ENCODE results near the gene OGFOD3. TPM values are rescaled to one million over a fixed set of nuclear protein-coding genes. Genes with fewer than 3 reads are reported as not detected.

The OGFOD3 gene
- total RNA-seq, 4 donors from 2014 or later = 7.9 to 27.5 (median 25.9) TPM

GRCh38 chr17:82447876-82448275, 29.5 kb upstream of the OGFOD3 start:
- in situ Hi-C loops (cut with MboI; ENCODE audit: low pct_ligation_motif_present in 1 of 4, low pct_unique_long_range_greater_than_20kb in 1 of 4, low sequenced_read_pairs in 3 of 4) (no loop called here), intact Hi-C loops (cut with DNase I; ENCODE audit: low total_unique reads) (no loop called here)
- WGBS, 2 donors (ENCODE audit: low coverage in 1 of 2) = 77 to 84% methylated on average over 7 to 11 of the region's 11 CpGs
- Histone ChIP-seq H3K4me3 (no peak overlapping the region), H3K4me1 (peaks cover 8 to 28% (median 14%) of the 10 kb centered on the region in 4 donors), H3K27me3 (no peaks in the 10 kb centered on the region), H3K27ac (no peak overlapping the region), H3K36me3 (no peaks in the 10 kb centered on the region), H3K9me3 (no peaks in the 10 kb centered on the region)
- no peak for DNase-seq
- TF ChIP-seq POLR2A (IDR thresholded peaks at IDR 0.05) (no peak), POLR2AphosphoS5 (IDR thresholded peaks at IDR 0.05) (no peak), CTCF (IDR thresholded peaks at IDR 0.05) (no peak)

GRCh38 chr17:82446649-82447048, 28.3 kb upstream of the OGFOD3 start:
- TF ChIP-seq POLR2A (IDR thresholded peaks at IDR 0.05) (no peak), CTCF (IDR thresholded peaks at IDR 0.05) (no peak), EP300 (IDR thresholded peaks at IDR 0.05; ENCODE audit: low read depth) (no peak), POLR2AphosphoS5 (IDR thresholded peaks at IDR 0.05) (no peak)
- in situ Hi-C loops (cut with MboI; ENCODE audit: low pct_ligation_motif_present in 1 of 4, low pct_unique_long_range_greater_than_20kb in 1 of 4, low sequenced_read_pairs in 3 of 4) (no loop called here), intact Hi-C loops (cut with DNase I; ENCODE audit: low total_unique reads) (no loop called here)
- H3K36me3 ChIP-seq = no peaks in the 10 kb centered on the region
- H3K27me3 ChIP-seq = no peaks in the 10 kb centered on the region
- DNase-seq = no peak
- H3K9me3 ChIP-seq = no peaks in the 10 kb centered on the region
- no peak overlapping the region for H3K27ac ChIP-seq
- H3K4me1 ChIP-seq = peaks cover 8 to 25% (median 14%) of the 10 kb centered on the region in 4 donors
- no peak overlapping the region for H3K4me3 ChIP-seq
- WGBS, 2 donors (ENCODE audit: low coverage in 1 of 2) = 86% methylated on average over 12 of the region's 12 CpGs; no CpG with 5 or more reads in 1 of the 2 donors

- TF ChIP-seq CTCF (IDR thresholded peaks at IDR 0.05) (no peak), EP300 (IDR thresholded peaks at IDR 0.05; ENCODE audit: low read depth) (no peak)
- intact Hi-C loops (cut with DNase I; ENCODE audit: low total_unique reads) = no loop called here
- whole genome bisulfite sequencing, 2 donors (ENCODE audit: low coverage in 1 of 2) = 93 to 100% methylated on average over 2 to 15 of the region's 15 CpGs
Measured at GRCh38 chr17:82446124-82446523, 27.7 kb upstream of the OGFOD3 start.

GRCh38 chr17:82445542-82445941, 27.2 kb upstream of the OGFOD3 start:
- no peaks in the 10 kb centered on the region for H3K27me3 ChIP-seq
- H3K36me3 ChIP-seq = no peaks in the 10 kb centered on the region
- H3K27ac ChIP-seq = peak overlapping the region in 1 of 4 donors; percentile 17
- H3K4me1 ChIP-seq = peaks cover 4 to 19% (median 12%) of the 10 kb centered on the region in 4 donors
- intact Hi-C loops (cut with DNase I; ENCODE audit: low total_unique reads) (no loop called here), in situ Hi-C loops (cut with MboI; ENCODE audit: low pct_ligation_motif_present in 1 of 4, low pct_unique_long_range_greater_than_20kb in 1 of 4, low sequenced_read_pairs in 3 of 4) (no loop called here)
- no peaks in the 10 kb centered on the region for H3K9me3 ChIP-seq
- WGBS, 2 donors (ENCODE audit: low coverage in 1 of 2) = 89% methylated on average over 13 of the region's 13 CpGs; no CpG with 5 or more reads in 1 of the 2 donors
- TF ChIP-seq POLR2A (IDR thresholded peaks at IDR 0.05) (no peak), POLR2AphosphoS5 (IDR thresholded peaks at IDR 0.05) (no peak)
- no peak for DNase-seq
- no peak overlapping the region for H3K4me3 ChIP-seq

More at GRCh38 chr17:82446124-82446523, 27.7 kb upstream of the OGFOD3 start:
- no peaks in the 10 kb centered on the region for H3K9me3 ChIP-seq
- DNase-seq = no peak
- in situ Hi-C loops (cut with MboI; ENCODE audit: low pct_ligation_motif_present in 1 of 4, low pct_unique_long_range_greater_than_20kb in 1 of 4, low sequenced_read_pairs in 3 of 4) = no loop called here
- no peaks in the 10 kb centered on the region for H3K27me3 ChIP-seq
- H3K36me3 ChIP-seq = no peaks in the 10 kb centered on the region
- no peak overlapping the region for H3K27ac ChIP-seq
- no peak overlapping the region for H3K4me3 ChIP-seq
- peaks cover 4 to 19% (median 13%) of the 10 kb centered on the region in 4 donors for H3K4me1 ChIP-seq

DNA sequence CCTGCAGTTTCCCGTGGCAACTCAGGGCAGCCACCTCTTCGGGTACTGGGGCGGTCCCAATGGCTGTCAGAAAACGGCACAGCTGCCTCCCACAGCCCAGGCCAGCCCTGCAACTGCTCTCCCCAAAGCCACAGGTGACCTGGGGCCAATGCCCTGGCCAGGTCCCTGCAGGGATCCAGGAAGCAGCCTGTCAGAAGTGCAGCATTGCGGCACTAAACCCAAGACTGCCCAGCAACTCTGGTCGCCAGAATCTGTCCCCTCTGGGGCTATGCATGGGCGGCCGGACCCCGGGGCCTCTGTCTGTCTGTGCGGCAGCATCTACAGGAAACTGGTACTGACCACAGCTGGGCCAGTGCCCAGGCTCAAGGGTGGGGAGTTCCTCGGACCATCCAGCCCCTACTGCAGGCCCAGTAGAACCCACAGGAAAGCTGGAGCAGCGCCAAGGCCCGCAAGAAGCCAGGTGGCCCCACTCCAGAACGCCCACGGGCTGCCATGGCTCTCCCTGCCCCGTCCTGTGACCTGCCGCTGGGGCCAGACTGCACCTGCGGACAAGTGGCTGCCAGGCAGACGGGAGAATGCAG, 26.6 kb upstream of the OGFOD3 start:
- WGBS, 2 donors (ENCODE audit: low coverage in 1 of 2) = 79% methylated on average over 16 of the region's 19 CpGs; no CpG with 5 or more reads in 1 of the 2 donors
- in situ Hi-C loops (cut with MboI; ENCODE audit: low pct_ligation_motif_present in 1 of 4, low pct_unique_long_range_greater_than_20kb in 1 of 4, low sequenced_read_pairs in 3 of 4) = no loop called here
- Histone ChIP-seq H3K4me1 (peaks cover 6 to 19% (median 11%) of the 10 kb centered on the region in 4 donors), H3K36me3 (no peaks in the 10 kb centered on the region), H3K27me3 (no peaks in the 10 kb centered on the region), H3K4me3 (no peak overlapping the region), H3K27ac (peak overlapping the region in 1 of 4 donors; percentile 17), H3K9me3 (no peaks in the 10 kb centered on the region)
- intact Hi-C loops (cut with DNase I; ENCODE audit: low total_unique reads) = no loop called here
- DNase-seq = no peak
- no peak for TF ChIP-seq EP300 (IDR thresholded peaks at IDR 0.05; ENCODE audit: low read depth)
- no peak for TF ChIP-seq CTCF (IDR thresholded peaks at IDR 0.05)

Data from transverse colon (tissue), 4 donors.